ENCODE data around the gene ZNF311. TPM values are rescaled to one million over a fixed set of nuclear protein-coding genes. Genes with fewer than 3 reads are reported as not detected.

ZNF311 gene
- total and polyA plus RNA-seq, 2 of the 13 experiments (the other 11 are each of a cell fraction or from before 2014, with no cell fraction given), result not detected

DNA sequence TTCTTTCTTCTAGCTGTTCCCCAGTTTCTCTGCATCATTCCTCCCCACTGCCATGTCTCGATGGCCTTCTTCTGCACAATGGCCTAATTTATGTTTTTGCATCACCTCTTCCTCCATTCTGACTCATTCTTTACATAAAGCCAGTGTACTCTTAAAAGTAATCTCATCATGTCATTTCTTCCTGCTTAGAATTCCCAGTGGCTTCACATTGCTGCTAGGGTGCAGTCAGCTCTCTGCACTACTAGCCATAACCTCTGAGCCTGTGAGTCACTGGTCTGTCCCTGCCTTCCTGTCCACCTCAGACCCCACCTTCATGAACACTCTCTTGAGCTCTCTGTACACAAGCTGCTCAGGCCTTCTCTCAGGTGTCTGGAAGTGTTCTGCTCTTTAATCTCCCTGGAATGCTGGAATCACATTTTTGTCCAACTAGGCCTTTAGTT is 57.3 kb downstream of the ZNF311 start (continued):
- TF ChIP-seq SKIL (CRISPR knock-in tag; IDR thresholded peaks at IDR 0.05; ENCODE audit: borderline replicate concordance), result peak; percentile 30; the same call in 1 of the 2 replicates
- TF ChIP-seq, protein P1, sequence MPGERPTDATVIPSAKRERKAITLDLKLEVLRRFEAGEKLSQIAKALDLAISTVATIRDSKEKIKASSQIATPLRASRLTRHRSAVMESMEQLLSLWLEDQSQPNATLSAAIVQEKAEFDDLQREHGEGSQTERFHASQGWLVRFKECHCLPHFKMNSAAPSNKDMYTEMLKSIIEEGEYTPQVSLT (CRISPR knock-in tag; IDR thresholded peaks at IDR 0.05; ENCODE audit: borderline replicate concordance, low read depth), result no peak
- no peak for TF ChIP-seq ZNF780A (CRISPR knock-in tag; IDR thresholded peaks at IDR 0.05)
- TF ChIP-seq, protein P2, sequence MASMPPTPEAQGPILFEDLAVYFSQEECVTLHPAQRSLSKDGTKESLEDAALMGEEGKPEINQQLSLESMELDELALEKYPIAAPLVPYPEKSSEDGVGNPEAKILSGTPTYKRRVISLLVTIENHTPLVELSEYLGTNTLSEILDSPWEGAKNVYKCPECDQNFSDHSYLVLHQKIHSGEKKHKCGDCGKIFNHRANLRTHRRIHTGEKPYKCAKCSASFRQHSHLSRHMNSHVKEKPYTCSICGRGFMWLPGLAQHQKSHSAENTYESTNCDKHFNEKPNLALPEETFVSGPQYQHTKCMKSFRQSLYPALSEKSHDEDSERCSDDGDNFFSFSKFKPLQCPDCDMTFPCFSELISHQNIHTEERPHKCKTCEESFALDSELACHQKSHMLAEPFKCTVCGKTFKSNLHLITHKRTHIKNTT (CRISPR knock-in tag; IDR thresholded peaks at IDR 0.05), result no peak
- TF ChIP-seq ZNF713 (CRISPR knock-in tag; IDR thresholded peaks at IDR 0.05), result no peak
- no peak for TF ChIP-seq KLF15 (CRISPR knock-in tag; IDR thresholded peaks at IDR 0.05; ENCODE audit: borderline replicate concordance)
- no peak for TF ChIP-seq PCBP1 (IDR thresholded peaks at IDR 0.05; ENCODE audit: borderline replicate concordance, low read depth, low read length)
- no peak for TF ChIP-seq ZSCAN25 (CRISPR knock-in tag; IDR thresholded peaks at IDR 0.05)
- TF ChIP-seq BRCA1 (CRISPR knock-in tag; IDR thresholded peaks at IDR 0.05), result no peak
- TF ChIP-seq ASH2L (IDR thresholded peaks at IDR 0.05; ENCODE audit: insufficient read length, low read depth, low read length), result peak; percentile 54
- TF ChIP-seq E2F1 (CRISPR knock-in tag; IDR thresholded peaks at IDR 0.05), result no peak
- peak; percentile 51 for TF ChIP-seq MED1 (CRISPR knock-in tag; IDR thresholded peaks at IDR 0.05)
- TF ChIP-seq HNRNPUL1 (IDR thresholded peaks at IDR 0.05; ENCODE audit: low read depth, low read length), result no peak
- no peak for TF ChIP-seq DMTF1 (CRISPR knock-in tag; IDR thresholded peaks at IDR 0.05)
- TF ChIP-seq ZNF570 (CRISPR knock-in tag; IDR thresholded peaks at IDR 0.05; ENCODE audit: borderline replicate concordance), result no peak
- TF ChIP-seq ZNF460 (CRISPR knock-in tag; IDR thresholded peaks at IDR 0.05; ENCODE audit: borderline replicate concordance), result no peak
- TF ChIP-seq NFE2L2 (IDR thresholded peaks at IDR 0.05; ENCODE audit: low read length), result 0 out of 2 replicates have a peak, but pooled peaks have one; percentile 9
- TF ChIP-seq TAF15 (IDR thresholded peaks at IDR 0.05; ENCODE audit: low read depth, low read length, poor library complexity, severe bottlenecking), result no peak
- 0 out of 2 replicates have a peak, but pooled peaks have one; percentile 38 for TF ChIP-seq ZBTB20 (CRISPR knock-in tag; IDR thresholded peaks at IDR 0.05; ENCODE audit: borderline replicate concordance, low read depth)
- TF ChIP-seq MIER2 (CRISPR knock-in tag; IDR thresholded peaks at IDR 0.05), result no peak; the same call in 1 of the 2 replicates
- TF ChIP-seq FOXK2 (IDR thresholded peaks at IDR 0.05), result no peak
- TF ChIP-seq ZNF772 (CRISPR knock-in tag; IDR thresholded peaks at IDR 0.05), result no peak
- no peak for TF ChIP-seq AGO1 (IDR thresholded peaks at IDR 0.05; ENCODE audit: low read depth, low read length, poor library complexity, severe bottlenecking)
